CD8-positive, alpha-beta memory T cell (primary cell): ENCODE data around the gene GNG7. TPM values are rescaled to one million over a fixed set of nuclear protein-coding genes. Genes with fewer than 3 reads are reported as not detected.

ENCODE experiments used
- CTCF ChIA-PET: fragments of 350-600 bp; sonication (Branson Sonifier 250); formaldehyde crosslinking; loops from one replicate; lab custom pipeline; 2021; ENCODE audit warnings: antibody characterized with exemption; lab: Charles Lee
- POLR2A ChIA-PET: fragments of 350-600 bp; sonication (Branson Sonifier 250); formaldehyde crosslinking; loops from one replicate; lab custom pipeline; 2021; ENCODE audit warnings: antibody characterized with exemption; lab: Charles Lee
- DNase-seq, 5 donors: peaks; one replicate each; pipeline versions ENCODE4 v3.0.0 to v3.0.0-alpha.2; 2020 to 2022; ENCODE audit warnings: mixed read lengths in 1 of 5
- H3K27ac ChIP-seq: one replicate; pipeline ENCODE4 v1.7.0; 2013; ENCODE audit warnings: low read depth, mild to moderate bottlenecking, low read length, moderate library complexity
- H3K27me3 ChIP-seq: 2 replicates; pipeline ENCODE4 v1.7.0; 2013; ENCODE audit warnings: low read length, mild to moderate bottlenecking; ENCODE audit not compliant: insufficient read depth, poor library complexity, severe bottlenecking
- H3K36me3 ChIP-seq: 2 replicates; pipeline ENCODE4 v1.7.0; 2013; ENCODE audit warnings: mild to moderate bottlenecking, low read length, moderate library complexity; ENCODE audit not compliant: insufficient read depth
- H3K4me1 ChIP-seq: 2 replicates; pipeline ENCODE4 v1.7.0; 2013; ENCODE audit warnings: mild to moderate bottlenecking, low read length, moderate library complexity; ENCODE audit not compliant: insufficient read depth
- H3K4me3 ChIP-seq: 2 replicates; pipeline ENCODE4 v1.7.0; 2013; ENCODE audit warnings: mild to moderate bottlenecking, low read length
- H3K9me3 ChIP-seq: 2 replicates; pipeline ENCODE4 v1.7.0; 2013; ENCODE audit warnings: mild to moderate bottlenecking, low read length
- H3K27ac Mint-ChIP-seq, 8 donors: one replicate each; pipeline ENCODE4 v1.8.0; 2020 to 2021; ENCODE audit warnings: mixed read lengths in 8 of 8, mild to moderate bottlenecking in 6 of 8, inconsistent platforms in 3 of 8, moderate library complexity in 3 of 8
- H3K27me3 Mint-ChIP-seq, 2 donors: one replicate each; pipeline ENCODE4 v1.8.0; 2020 to 2021; ENCODE audit warnings: mixed read lengths in 2 of 2, mild to moderate bottlenecking in 1 of 2, moderate library complexity in 1 of 2
- H3K36me3 Mint-ChIP-seq, 3 donors: one replicate each; pipeline ENCODE4 v1.8.0; 2020 to 2021; ENCODE audit warnings: mixed read lengths in 3 of 3, inconsistent platforms in 1 of 3, mild to moderate bottlenecking in 1 of 3
- H3K4me1 Mint-ChIP-seq, 3 donors: one replicate each; pipeline ENCODE4 v1.8.0; 2020 to 2021; ENCODE audit warnings: mixed read lengths in 3 of 3, inconsistent platforms in 1 of 3, mild to moderate bottlenecking in 1 of 3
- H3K4me3 Mint-ChIP-seq, 7 donors: one replicate each; pipeline ENCODE4 v1.8.0; 2020 to 2021; ENCODE audit warnings: mixed read lengths in 7 of 7, mild to moderate bottlenecking in 6 of 7, moderate library complexity in 4 of 7, inconsistent platforms in 2 of 7
- H3K9me3 Mint-ChIP-seq, 5 donors: one replicate each; pipeline ENCODE4 v1.8.0; 2020 to 2022; ENCODE audit warnings: mixed read lengths in 5 of 5, mild to moderate bottlenecking in 3 of 5, moderate library complexity in 2 of 5, inconsistent platforms in 1 of 5
- polyA plus RNA-seq: library from polyadenylated mRNA; unstranded; fragments of 300-500 nt; fragmentation: Illumina TruSeq; gene quantifications from one replicate; pipeline ENCODE4 v1.2.3, GENCODE V29; 2021
- total RNA-seq, 2 experiments: library from RNA; stranded (reverse); gene quantifications; one replicate each; pipeline ENCODE4 v1.2.3, GENCODE V29; 2021

Gene GNG7
- total and polyA plus RNA-seq, 3 experiments from 2014 or later = 0.40 to 1.2 (median 0.53) TPM

DNA sequence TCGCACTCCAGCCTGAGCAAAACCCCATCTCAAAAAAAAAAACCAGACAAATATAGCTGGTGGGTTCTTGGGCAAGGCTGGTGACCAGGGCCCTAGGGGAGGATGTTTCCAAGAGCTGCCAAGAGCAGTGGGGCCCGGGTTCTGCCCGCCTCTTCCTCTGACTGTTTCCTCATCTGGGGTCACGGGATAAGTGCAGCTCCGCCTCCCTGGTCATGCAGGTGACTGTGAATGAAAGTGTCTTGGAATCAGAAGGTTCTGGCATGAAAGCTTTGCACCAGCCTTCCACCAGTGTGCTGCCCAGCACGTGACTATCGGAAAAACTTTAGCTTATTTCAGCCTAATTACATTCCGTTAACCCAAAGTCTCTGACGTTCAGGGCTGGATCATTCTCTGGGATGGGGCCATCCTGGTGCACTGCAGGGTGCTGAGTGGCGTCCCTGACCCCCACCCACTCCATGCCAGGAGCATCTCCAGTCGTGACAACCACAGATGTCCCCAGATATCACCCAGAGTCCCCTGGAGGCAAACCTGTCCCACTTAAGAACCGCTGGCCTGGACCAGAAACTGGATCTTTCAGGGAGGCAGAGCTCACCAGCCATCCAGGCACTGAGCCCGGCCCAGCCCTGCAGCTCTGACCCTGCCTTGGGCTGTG is 85.6 kb downstream of the GNG7 start:
- H3K36me3 Mint-ChIP-seq = no peaks in the 10 kb centered on the region
- no peak overlapping the region for H3K27ac ChIP-seq
- H3K27me3 Mint-ChIP-seq = peaks cover 0 to 3% of the 10 kb centered on the region in 2 donors
- no peaks in the 10 kb centered on the region for H3K9me3 ChIP-seq
- H3K27ac Mint-ChIP-seq = peak overlapping the region in 1 of 8 donors; percentile 60
- ChIA-PET CTCF (interaction anchor here (1.0 to 12.9 kb wide), 4 partner anchors 16 to 141 kb away, joined by 4 to 152 read pairs (median 5); partner anchors contain the start of gene GADD45B), POLR2A (interaction anchor here (0.5 to 3.1 kb wide), 2 partner anchors 141 to 333 kb away, joined by 8 to 24 read pairs; partner anchors contain the start of gene GADD45B)
- no peaks in the 10 kb centered on the region for H3K36me3 ChIP-seq
- peak overlapping the region in 1 of 7 donors; percentile 23 for H3K4me3 Mint-ChIP-seq
- peaks cover 71% of the 10 kb centered on the region for H3K4me1 ChIP-seq
- peak in 2 of 5 donors; percentile 40 for DNase-seq
- peaks cover 54 to 67% (median 62%) of the 10 kb centered on the region in 3 donors for H3K4me1 Mint-ChIP-seq
- no peaks in the 10 kb centered on the region for H3K27me3 ChIP-seq
- H3K9me3 Mint-ChIP-seq = no peaks in the 10 kb centered on the region
- H3K4me3 ChIP-seq = no peak overlapping the region

DNA sequence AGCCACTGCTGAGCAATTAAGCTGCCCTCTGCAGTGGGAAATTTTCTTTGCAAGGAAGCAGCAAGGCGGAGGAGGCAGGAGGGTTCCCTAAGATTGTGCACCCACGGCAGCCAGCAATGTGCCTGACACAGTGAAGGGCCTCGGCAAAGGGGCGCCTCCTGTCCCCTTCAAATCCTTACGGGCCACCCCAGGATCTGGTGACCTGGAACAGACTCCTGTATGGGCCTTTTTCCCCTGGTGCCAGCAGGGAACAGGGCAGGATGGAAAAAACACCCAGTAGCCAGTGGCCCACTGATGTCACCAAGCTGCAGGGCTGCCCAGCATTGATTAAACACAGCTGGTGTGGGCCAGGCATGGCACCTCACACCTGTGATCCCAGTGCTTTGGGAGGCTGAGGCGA is 86.7 kb downstream of the GNG7 start:
- H3K9me3 ChIP-seq = no peaks in the 10 kb centered on the region
- no peak overlapping the region for H3K27ac Mint-ChIP-seq
- ChIA-PET POLR2A (no interaction called here), CTCF (interaction anchor here (0.6 to 12.9 kb wide), 5 partner anchors 14 to 140 kb away, joined by 3 to 152 read pairs (median 6); partner anchors contain the start of gene GADD45B)
- H3K4me3 Mint-ChIP-seq = no peak overlapping the region
- no peak overlapping the region for H3K27ac ChIP-seq
- H3K4me1 Mint-ChIP-seq = peaks cover 46 to 61% (median 56%) of the 10 kb centered on the region in 3 donors
- H3K4me1 ChIP-seq = peaks cover 60% of the 10 kb centered on the region
- H3K36me3 Mint-ChIP-seq = no peaks in the 10 kb centered on the region
- no peak overlapping the region for H3K4me3 ChIP-seq
- DNase-seq = peak in 1 of 5 donors; percentile 7
- H3K27me3 Mint-ChIP-seq = no peaks in the 10 kb centered on the region
- H3K27me3 ChIP-seq = no peaks in the 10 kb centered on the region
- H3K9me3 Mint-ChIP-seq = no peaks in the 10 kb centered on the region
- no peaks in the 10 kb centered on the region for H3K36me3 ChIP-seq

DNA sequence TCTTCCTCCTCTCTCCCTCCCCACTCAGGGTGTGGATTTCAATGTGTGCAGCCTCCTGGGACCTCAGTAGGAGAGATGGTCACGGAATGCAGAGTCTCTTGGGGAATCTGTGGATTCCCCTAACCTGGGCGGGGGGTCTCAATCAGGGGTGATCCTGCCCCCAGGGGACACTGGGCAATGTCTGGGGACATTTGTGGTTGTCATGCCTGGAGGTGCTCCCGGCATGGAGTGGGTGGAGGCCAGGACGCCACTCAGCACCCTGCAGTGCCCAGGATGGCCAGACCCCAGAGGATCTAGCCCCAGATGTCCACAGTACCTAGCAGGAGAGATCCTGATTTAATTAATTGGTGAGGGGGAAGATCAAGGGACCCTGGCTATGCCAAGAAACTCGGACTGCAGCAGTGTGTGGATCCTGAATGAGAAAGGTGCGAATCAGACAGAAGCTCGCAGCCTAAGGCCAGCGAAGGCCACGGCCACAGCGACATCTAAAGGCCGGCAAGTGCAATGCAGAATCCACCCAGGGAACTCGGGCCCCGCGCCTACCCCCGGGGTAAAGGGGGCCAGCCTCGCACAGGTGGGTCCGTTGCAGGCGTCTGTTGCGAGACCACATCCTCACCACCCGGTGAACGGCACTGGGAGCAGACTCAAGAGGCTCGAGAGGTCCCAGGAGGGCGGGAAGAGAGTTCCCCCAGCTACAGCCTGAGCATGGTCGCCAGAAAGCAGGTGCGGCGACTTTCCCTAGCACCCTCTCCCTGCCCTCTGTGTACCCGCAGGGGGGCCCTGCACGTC is 88.8 kb downstream of the GNG7 start:
- H3K9me3 Mint-ChIP-seq = no peaks in the 10 kb centered on the region
- peak overlapping the region in 3 of 8 donors; percentile 22 to 66 (median 24) for H3K27ac Mint-ChIP-seq
- Histone ChIP-seq H3K27me3 (no peaks in the 10 kb centered on the region), H3K4me3 (no peak overlapping the region), H3K36me3 (no peaks in the 10 kb centered on the region), H3K9me3 (no peaks in the 10 kb centered on the region), H3K4me1 (peaks cover 41% of the 10 kb centered on the region), H3K27ac (no peak overlapping the region)
- no peaks in the 10 kb centered on the region for H3K36me3 Mint-ChIP-seq
- H3K4me1 Mint-ChIP-seq = peaks cover 40 to 55% (median 46%) of the 10 kb centered on the region in 3 donors
- H3K4me3 Mint-ChIP-seq = peak overlapping the region in 1 of 7 donors; percentile 71
- POLR2A ChIA-PET = interaction anchor here (1.5 kb wide), 1 partner anchor 137 kb away, joined by 17 read pairs; the partner anchor contains the start of gene GADD45B
- no peaks in the 10 kb centered on the region for H3K27me3 Mint-ChIP-seq
- CTCF ChIA-PET = interaction anchor here (0.5 to 12.9 kb wide), 14 partner anchors 11 to 152 kb away, joined by 3 to 152 read pairs (median 4); partner anchors contain the start of gene GADD45B
- DNase-seq = peak; percentile 45 to 68 (median 51)

DNA sequence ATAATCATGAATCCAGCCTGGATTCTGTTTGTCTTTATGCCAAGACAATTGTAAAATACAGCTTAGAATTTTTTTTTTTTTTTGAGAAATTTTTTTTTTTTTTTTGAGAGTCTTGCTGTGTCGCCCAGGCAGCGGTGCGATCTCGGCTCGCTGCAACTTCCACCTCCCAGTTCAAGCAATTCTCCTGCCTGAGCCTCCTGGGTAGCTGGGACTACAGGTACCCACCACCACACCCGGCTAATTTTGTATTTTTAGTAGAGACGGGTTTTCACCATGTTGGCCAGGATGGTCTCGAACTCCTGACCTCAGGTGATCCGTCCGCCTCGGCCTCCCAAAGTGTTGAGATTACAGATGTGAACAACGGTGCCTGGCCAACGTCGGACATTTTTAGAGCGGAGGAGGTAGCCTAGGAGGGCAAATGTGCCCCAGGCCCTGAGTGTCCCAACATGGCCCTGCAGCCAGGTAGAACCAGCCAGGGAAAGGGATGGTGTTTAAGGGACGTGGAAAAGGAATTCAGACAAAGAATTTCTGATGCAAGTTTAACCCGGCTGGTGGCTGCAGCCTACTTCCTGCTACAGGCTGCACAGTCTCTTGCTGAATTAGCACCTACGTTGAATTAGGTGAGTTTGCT is 89.8 kb downstream of the GNG7 start:
- H3K27me3 ChIP-seq = no peaks in the 10 kb centered on the region
- no peak overlapping the region for H3K27ac ChIP-seq
- H3K9me3 ChIP-seq = no peaks in the 10 kb centered on the region
- H3K4me1 ChIP-seq = peaks cover 40% of the 10 kb centered on the region
- Mint-ChIP-seq H3K27ac (peak overlapping the region in 1 of 8 donors; percentile 27), H3K36me3 (no peaks in the 10 kb centered on the region), H3K9me3 (no peaks in the 10 kb centered on the region), H3K4me3 (no peak overlapping the region), H3K4me1 (peaks cover 38 to 55% (median 44%) of the 10 kb centered on the region in 3 donors), H3K27me3 (peaks cover 0 to 5% of the 10 kb centered on the region in 2 donors)
- ChIA-PET POLR2A (no interaction called here), CTCF (interaction anchor here (0.9 to 12.9 kb wide), 9 partner anchors 9 to 143 kb away, joined by 4 to 152 read pairs (median 15); partner anchors contain the start of gene GADD45B)
- no peaks in the 10 kb centered on the region for H3K36me3 ChIP-seq
- H3K4me3 ChIP-seq = no peak overlapping the region
- DNase-seq = peak in 1 of 5 donors; percentile 38

DNA sequence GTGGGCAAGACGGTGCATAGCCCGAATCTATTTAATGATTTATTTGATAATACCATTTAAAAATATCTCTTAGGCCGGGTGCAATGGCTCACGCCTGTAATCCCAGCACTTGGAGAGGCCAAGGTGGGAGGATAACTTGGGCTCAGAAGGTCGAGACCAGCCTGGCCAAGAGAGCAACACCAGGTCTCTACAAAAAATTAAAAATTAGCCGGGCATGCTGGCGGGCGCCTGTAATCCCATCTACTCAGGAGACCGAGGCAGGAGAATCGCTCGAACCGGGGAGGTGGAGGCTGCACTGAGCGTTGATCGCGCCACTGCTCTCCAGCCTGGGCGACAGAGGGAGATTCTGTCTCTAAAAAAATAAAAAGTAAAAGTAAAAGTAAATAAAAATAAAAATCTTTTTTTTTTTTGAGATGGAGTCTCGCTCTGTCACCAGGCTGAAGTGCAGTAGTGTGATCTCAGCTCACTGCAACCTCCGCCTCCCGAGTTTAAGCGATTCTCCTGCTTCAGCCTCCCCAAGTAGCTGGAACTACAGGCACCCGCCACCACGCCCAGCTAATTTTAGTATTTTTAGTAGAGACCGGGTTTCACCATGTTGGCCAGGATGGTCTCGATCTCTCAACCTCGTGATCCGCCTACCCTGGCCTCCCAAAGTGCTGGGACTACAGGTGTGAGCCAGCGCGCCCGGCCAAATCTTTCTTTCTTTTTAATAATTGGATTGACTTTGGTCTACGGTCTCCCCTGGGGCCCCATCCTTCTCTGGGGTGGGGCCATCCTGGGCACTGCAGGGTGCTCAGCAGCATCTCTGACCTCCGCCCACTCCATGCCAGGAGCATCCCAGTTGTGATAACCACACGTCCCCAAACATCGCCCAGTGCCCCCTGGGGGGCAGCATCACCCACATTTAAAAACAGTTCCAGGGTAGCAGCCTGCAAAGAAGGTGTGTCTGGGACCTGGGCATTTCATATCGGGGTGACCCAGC is 90.7 kb downstream of the GNG7 start:
- Mint-ChIP-seq H3K27ac (peak overlapping the region in 4 of 8 donors; percentile 29 to 91 (median 86)), H3K4me1 (peaks cover 32 to 48% (median 40%) of the 10 kb centered on the region in 3 donors), H3K27me3 (peaks cover 0 to 5% of the 10 kb centered on the region in 2 donors), H3K4me3 (peak overlapping the region in 2 of 7 donors; percentile 45 to 86), H3K36me3 (no peaks in the 10 kb centered on the region), H3K9me3 (no peaks in the 10 kb centered on the region)
- ChIA-PET POLR2A (interaction anchor here (1.4 to 4.8 kb wide), 3 partner anchors 8 to 136 kb away, joined by 9 to 101 read pairs (median 10); partner anchors contain the start of gene GADD45B), CTCF (interaction anchor here (0.8 to 12.9 kb wide), 27 partner anchors 10 to 334 kb away, joined by 3 to 152 read pairs (median 6); partner anchors contain the start of genes GADD45B and TIMM13)
- Histone ChIP-seq H3K4me1 (peaks cover 34% of the 10 kb centered on the region), H3K36me3 (no peaks in the 10 kb centered on the region), H3K27ac (no peak overlapping the region), H3K9me3 (no peaks in the 10 kb centered on the region), H3K4me3 (no peak overlapping the region), H3K27me3 (no peaks in the 10 kb centered on the region)
- DNase-seq = peak in 1 of 5 donors; percentile 39

DNA sequence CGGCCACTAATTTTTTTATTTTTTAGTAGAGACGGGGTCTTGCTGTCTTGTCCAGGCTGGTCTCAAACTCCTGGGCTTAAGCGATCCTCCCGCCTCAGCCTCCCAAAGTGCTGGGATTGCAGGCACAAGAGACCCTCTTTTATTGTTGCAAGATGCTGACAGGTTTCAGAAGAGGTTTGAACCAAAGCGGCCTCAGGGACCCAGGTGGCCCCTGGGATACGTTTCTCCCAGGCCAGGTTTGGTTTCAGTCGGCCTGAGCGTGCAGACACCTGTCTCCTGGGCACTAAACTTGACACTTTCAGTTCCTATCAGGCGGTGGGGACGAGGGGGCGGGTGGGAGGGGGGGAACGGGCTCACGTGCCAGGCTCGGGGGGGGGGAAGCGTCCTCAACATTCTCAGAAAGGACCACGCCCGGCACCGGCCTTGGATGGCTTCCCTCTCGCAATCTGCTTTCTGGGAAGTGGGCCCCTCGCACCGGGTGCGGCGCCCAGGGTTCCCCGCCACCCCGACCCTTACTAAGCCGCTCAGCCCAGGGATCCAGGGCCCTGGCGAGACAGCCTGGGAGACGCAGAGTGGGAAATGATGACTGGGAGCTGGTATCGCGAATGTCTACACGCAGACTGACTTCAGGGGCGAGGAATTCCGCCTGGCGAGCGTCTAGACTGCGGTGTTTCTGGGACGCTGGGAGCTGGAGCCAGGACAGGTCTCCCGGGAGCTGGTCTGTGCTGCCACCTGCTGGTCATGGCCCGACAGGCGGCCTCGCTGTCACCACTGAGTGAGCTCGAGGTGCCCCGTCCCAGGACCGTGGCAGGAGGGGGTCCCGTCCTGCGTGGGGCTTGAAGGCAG is 91.6 kb downstream of the GNG7 start:
- Mint-ChIP-seq H3K36me3 (no peaks in the 10 kb centered on the region), H3K4me3 (peak overlapping the region; percentile 45 to 89 (median 83)), H3K27me3 (peaks cover 0 to 5% of the 10 kb centered on the region in 2 donors), H3K27ac (peak overlapping the region in 7 of 8 donors; percentile 29 to 95 (median 85)), H3K4me1 (peaks cover 32 to 47% (median 39%) of the 10 kb centered on the region in 3 donors), H3K9me3 (no peaks in the 10 kb centered on the region)
- Histone ChIP-seq H3K27me3 (no peaks in the 10 kb centered on the region), H3K9me3 (no peaks in the 10 kb centered on the region), H3K4me1 (peaks cover 28% of the 10 kb centered on the region), H3K4me3 (peak overlapping the region; percentile 67), H3K36me3 (no peaks in the 10 kb centered on the region), H3K27ac (no peak overlapping the region)
- ChIA-PET POLR2A (interaction anchor here (1.4 to 4.8 kb wide), 3 partner anchors 9 to 135 kb away, joined by 9 to 101 read pairs (median 10); partner anchors contain the start of gene GADD45B), CTCF (interaction anchor here (0.8 to 12.9 kb wide), 29 partner anchors 9 to 372 kb away, joined by 3 to 152 read pairs (median 6); partner anchors contain the start of genes GADD45B and TIMM13)
- peak; percentile 76 to 89 (median 87) for DNase-seq
